ENCODE measurements around the gene COL20A1. TPM values are rescaled to one million over a fixed set of nuclear protein-coding genes. Genes with fewer than 3 reads are reported as not detected.
A peak's percentile ranks its signal among the peaks of the same experiment; 100 is the strongest.

Gene COL20A1
- total and polyA plus RNA-seq, 9 donors, result 0.10 to 0.54 (median 0.25) TPM; not detected in 5

- no peak overlapping the region for H3K4me3 ChIP-seq
- no peaks in the 10 kb centered on the region for H3K9me3 ChIP-seq
- H3K27ac ChIP-seq, result no peak overlapping the region
- no peaks in the 10 kb centered on the region for H3K4me1 ChIP-seq (ENCODE audit: insufficient read depth)
- H3K27me3 ChIP-seq, result no peaks in the 10 kb centered on the region
- WGBS, 3 donors, result 88 to 92% (median 91%) methylated on average over 19 to 21 of the region's 21 CpGs
- H3K36me3 ChIP-seq, result no peaks in the 10 kb centered on the region
- TF ChIP-seq EP300 (IDR thresholded peaks at IDR 0.05) (no peak), POLR2A (IDR thresholded peaks at IDR 0.05) (no peak), CTCF (IDR thresholded peaks at IDR 0.05) (no peak)
- intact Hi-C loops (cut with DNase I), result no loop called here
- peak in 4 of 5 donors; percentile 5 to 28 (median 11) for DNase-seq
These were observed 21.7 kb downstream of the COL20A1 start for GRCh38 chr20:63314566-63315239.

DNA sequence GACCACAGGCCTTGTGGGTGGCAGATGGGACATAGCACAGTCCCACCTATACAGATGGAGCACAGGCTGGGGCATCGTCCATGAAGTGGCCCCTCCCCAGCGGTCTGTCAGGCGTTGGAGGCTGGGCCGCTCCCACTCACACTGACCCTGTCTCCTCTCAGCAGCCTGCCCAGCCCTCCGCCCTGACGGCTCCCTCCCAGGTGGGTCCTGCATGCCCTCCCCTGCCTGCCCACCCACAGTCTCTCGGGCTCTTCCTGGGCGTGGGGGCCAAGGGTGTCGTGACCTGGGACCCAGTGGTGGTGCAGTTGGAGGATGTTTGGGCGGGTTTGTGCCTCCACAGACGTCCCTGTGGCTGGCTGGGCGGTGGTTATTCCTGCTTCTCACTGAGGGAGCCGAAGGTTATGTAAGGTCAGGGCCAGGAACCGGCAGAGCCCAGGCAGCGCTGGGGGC is 22.3 kb downstream of the COL20A1 start:
- H3K4me3 ChIP-seq, result no peak overlapping the region
- no peak for TF ChIP-seq CTCF (IDR thresholded peaks at IDR 0.05)
- TF ChIP-seq EP300 (IDR thresholded peaks at IDR 0.05), result no peak
- TF ChIP-seq POLR2A (IDR thresholded peaks at IDR 0.05), result no peak
- H3K27ac ChIP-seq, result no peak overlapping the region
- WGBS, 3 donors, result 26 to 49% (median 30%) methylated on average over 14 to 15 of the region's 15 CpGs
- peak in 3 of 5 donors; percentile 8 to 44 (median 14) for DNase-seq
- no peaks in the 10 kb centered on the region for H3K9me3 ChIP-seq
- intact Hi-C loops (cut with DNase I), result no loop called here
- no peaks in the 10 kb centered on the region for H3K4me1 ChIP-seq (ENCODE audit: insufficient read depth)
- H3K36me3 ChIP-seq, result no peaks in the 10 kb centered on the region
- H3K27me3 ChIP-seq, result no peaks in the 10 kb centered on the region

- TF ChIP-seq CTCF (IDR thresholded peaks at IDR 0.05) (no peak), EP300 (IDR thresholded peaks at IDR 0.05) (no peak), POLR2A (IDR thresholded peaks at IDR 0.05) (no peak)
- Histone ChIP-seq H3K9me3 (no peaks in the 10 kb centered on the region), H3K27me3 (no peaks in the 10 kb centered on the region), H3K27ac (no peak overlapping the region), H3K4me3 (no peak overlapping the region), H3K36me3 (no peaks in the 10 kb centered on the region), H3K4me1 (ENCODE audit: insufficient read depth) (no peaks in the 10 kb centered on the region)
- intact Hi-C loops (cut with DNase I), result no loop called here
- peak in 4 of 5 donors; percentile 10 to 29 (median 18) for DNase-seq
- WGBS, 3 donors, result 79 to 85% (median 79%) methylated on average over 27 to 31 of the region's 31 CpGs
These were observed 22.9 kb downstream of the COL20A1 start for GRCh38 chr20:63315731-63316491.

- intact Hi-C loops (cut with DNase I), result no loop called here
These were observed 23.5 kb downstream of the COL20A1 start for GRCh38 chr20:63316502-63316921.

More at GRCh38 chr20:63316502-63316921, 23.5 kb downstream of the COL20A1 start:
- peak in 3 of 5 donors; percentile 7 to 18 (median 13) for DNase-seq
- H3K36me3 ChIP-seq, result no peaks in the 10 kb centered on the region
- H3K27ac ChIP-seq, result no peak overlapping the region
- no peaks in the 10 kb centered on the region for H3K9me3 ChIP-seq
- no peak overlapping the region for H3K4me3 ChIP-seq
- no peak for TF ChIP-seq POLR2A (IDR thresholded peaks at IDR 0.05)
- TF ChIP-seq EP300 (IDR thresholded peaks at IDR 0.05), result no peak
- TF ChIP-seq CTCF (IDR thresholded peaks at IDR 0.05), result no peak
- no peaks in the 10 kb centered on the region for H3K4me1 ChIP-seq (ENCODE audit: insufficient read depth)
- no peaks in the 10 kb centered on the region for H3K27me3 ChIP-seq
- 75 to 82% (median 80%) methylated on average over 14 of the region's 14 CpGs for WGBS, 3 donors
